ENCODE results near the gene MED27.

MED27 gene

GRCh38 chr9:131905144-131905543 lies 174.5 kb downstream of the MED27 start:
- no CpG with 5 or more reads among the region's 3 CpGs for WGBS (ENCODE audit: insufficient coverage, insufficient read length)
- Histone ChIP-seq H3K36me3 (ENCODE audit: control insufficient read depth, insufficient read depth, low read length) (no peaks in the 10 kb centered on the region), H3K27ac (ENCODE audit: low read length) (no peak overlapping the region)

DNA sequence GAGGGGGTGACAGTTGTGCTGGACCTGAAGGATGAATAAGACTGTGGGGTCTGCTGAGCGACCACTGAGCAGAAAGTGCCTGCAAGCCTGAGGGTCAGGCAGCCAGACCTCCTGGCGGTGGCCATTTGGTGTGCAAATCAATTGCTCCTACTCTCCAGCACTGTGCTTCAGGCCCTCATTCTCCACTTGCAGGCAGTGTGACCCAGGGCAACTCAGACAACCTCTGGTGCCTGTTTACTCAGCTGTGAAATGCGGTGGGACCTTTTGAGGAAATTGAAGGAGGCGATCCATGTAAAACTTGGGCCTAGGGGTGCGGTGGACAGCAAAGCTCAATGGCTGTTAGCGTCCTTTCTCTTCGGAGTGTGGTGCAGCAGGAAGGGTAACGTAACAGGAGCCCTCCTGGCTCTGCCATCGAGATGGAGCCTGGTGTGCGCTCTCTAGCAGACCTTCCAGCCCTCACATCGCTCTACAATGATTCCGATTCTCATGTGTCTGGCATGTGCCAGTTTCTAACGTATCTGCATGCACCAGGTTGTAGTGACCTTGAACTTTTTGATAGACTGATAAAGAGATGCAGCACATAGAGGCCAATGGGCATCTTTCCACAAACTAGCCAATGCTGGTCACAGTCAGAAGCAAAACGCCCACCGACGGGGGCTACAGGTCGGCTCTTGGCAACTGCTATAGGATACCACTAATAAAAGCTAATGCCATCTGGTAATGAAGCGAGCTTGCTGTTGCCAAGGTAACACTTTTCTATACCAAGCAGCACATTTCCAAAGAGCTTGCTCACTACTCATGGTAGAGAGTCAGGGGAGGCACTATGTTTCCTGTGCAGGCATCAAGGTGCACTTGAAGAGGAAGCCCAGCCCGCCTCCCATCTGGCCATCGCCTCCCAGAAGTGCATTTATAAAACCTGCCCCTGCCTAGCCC lies 180.1 kb downstream of the MED27 start:
- Histone ChIP-seq H3K4me1 (ENCODE audit: control insufficient read depth, insufficient read depth, low read length) (peaks cover 13% of the 10 kb centered on the region), H3K4me3 (ENCODE audit: low read length) (no peak overlapping the region), H3K27ac (ENCODE audit: low read length) (no peak overlapping the region), H3K36me3 (ENCODE audit: control insufficient read depth, insufficient read depth, low read length) (no peaks in the 10 kb centered on the region), H3K9me3 (ENCODE audit: control insufficient read depth, insufficient read depth, low read length) (no peaks in the 10 kb centered on the region), H3K27me3 (ENCODE audit: control insufficient read depth, insufficient read depth, low read length) (no peaks in the 10 kb centered on the region)
- no peak for DNase-seq (ENCODE audit: low read depth, low spot score)
- no CpG with 5 or more reads among the region's 20 CpGs for WGBS (ENCODE audit: insufficient coverage, insufficient read length)

More at GRCh38 chr9:131905144-131905543, 174.5 kb downstream of the MED27 start:
- Histone ChIP-seq H3K4me3 (ENCODE audit: low read length) (no peak overlapping the region), H3K9me3 (ENCODE audit: control insufficient read depth, insufficient read depth, low read length) (no peaks in the 10 kb centered on the region), H3K4me1 (ENCODE audit: control insufficient read depth, insufficient read depth, low read length) (no peaks in the 10 kb centered on the region), H3K27me3 (ENCODE audit: control insufficient read depth, insufficient read depth, low read length) (no peaks in the 10 kb centered on the region)
- no peak for DNase-seq (ENCODE audit: low read depth, low spot score)

DNA sequence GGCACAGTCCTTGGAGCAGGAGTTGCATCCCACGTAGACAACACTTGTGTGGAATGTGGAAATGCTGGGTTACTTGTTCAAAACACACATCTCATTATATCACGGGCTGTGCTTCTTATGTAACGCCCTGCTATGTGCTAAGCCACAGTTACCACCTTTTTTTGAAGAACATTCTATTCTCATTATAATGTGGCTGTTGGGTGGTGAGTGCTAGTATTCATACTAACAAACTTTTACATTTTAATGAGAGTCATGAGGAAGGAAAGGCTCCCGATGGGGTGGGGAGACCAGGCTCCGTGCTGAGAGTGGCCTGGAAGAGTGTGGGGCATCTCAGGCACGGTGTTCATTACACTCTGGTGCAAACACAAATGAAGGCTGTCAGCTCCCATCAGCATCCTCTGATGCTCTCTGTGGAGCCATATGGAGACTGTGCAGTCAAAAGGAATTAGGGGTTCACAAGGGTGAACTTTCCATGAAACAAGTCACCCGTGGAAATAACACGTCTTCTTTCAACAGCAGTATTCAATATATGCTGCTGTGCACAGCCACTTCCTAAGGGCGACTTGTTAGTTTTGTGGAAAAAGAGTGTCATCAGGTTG lies 186.7 kb downstream of the MED27 start:
- no CpG with 5 or more reads among the region's 9 CpGs for WGBS (ENCODE audit: insufficient coverage, insufficient read length)
- no peak overlapping the region for H3K4me3 ChIP-seq (ENCODE audit: low read length)
- no peaks in the 10 kb centered on the region for H3K27me3 ChIP-seq (ENCODE audit: control insufficient read depth, insufficient read depth, low read length)
- H3K9me3 ChIP-seq (ENCODE audit: control insufficient read depth, insufficient read depth, low read length): no peaks in the 10 kb centered on the region
- no peak for DNase-seq (ENCODE audit: low read depth, low spot score)
- H3K36me3 ChIP-seq (ENCODE audit: control insufficient read depth, insufficient read depth, low read length): no peaks in the 10 kb centered on the region
- peaks cover 21% of the 10 kb centered on the region for H3K4me1 ChIP-seq (ENCODE audit: control insufficient read depth, insufficient read depth, low read length)
- H3K27ac ChIP-seq (ENCODE audit: low read length): no peak overlapping the region

GRCh38 chr9:131892162-131892707 lies 187.4 kb downstream of the MED27 start:
- no peaks in the 10 kb centered on the region for H3K27me3 ChIP-seq (ENCODE audit: control insufficient read depth, insufficient read depth, low read length)
- no peak overlapping the region for H3K27ac ChIP-seq (ENCODE audit: low read length)
- H3K36me3 ChIP-seq (ENCODE audit: control insufficient read depth, insufficient read depth, low read length): no peaks in the 10 kb centered on the region
- no CpG with 5 or more reads among the region's 5 CpGs for WGBS (ENCODE audit: insufficient coverage, insufficient read length)
- DNase-seq (ENCODE audit: low read depth, low spot score): no peak
- H3K9me3 ChIP-seq (ENCODE audit: control insufficient read depth, insufficient read depth, low read length): no peaks in the 10 kb centered on the region
- H3K4me1 ChIP-seq (ENCODE audit: control insufficient read depth, insufficient read depth, low read length): peaks cover 22% of the 10 kb centered on the region
- no peak overlapping the region for H3K4me3 ChIP-seq (ENCODE audit: low read length)

DNA sequence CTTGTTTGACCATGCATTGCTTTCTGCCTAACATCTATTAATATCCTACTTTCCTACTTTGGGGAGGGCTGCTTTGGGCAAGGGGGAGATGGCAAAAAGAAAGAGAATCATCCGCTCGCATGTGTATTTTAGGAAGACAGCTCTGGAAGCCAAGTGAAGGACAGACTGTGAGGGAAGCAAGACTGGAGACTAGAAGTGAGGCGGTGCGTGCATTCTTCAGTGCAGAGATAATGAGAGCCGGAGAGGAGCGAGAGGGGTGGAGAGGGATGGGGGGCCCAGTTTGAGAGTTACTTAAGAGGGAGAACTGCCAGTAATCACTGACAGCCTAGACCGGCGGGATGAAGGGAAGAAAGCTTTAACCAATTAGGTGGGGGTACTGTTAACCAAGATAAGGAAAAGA lies 188.1 kb downstream of the MED27 start:
- Histone ChIP-seq H3K4me3 (ENCODE audit: low read length) (no peak overlapping the region), H3K36me3 (ENCODE audit: control insufficient read depth, insufficient read depth, low read length) (no peaks in the 10 kb centered on the region), H3K4me1 (ENCODE audit: control insufficient read depth, insufficient read depth, low read length) (peaks cover 22% of the 10 kb centered on the region), H3K27me3 (ENCODE audit: control insufficient read depth, insufficient read depth, low read length) (no peaks in the 10 kb centered on the region), H3K9me3 (ENCODE audit: control insufficient read depth, insufficient read depth, low read length) (no peaks in the 10 kb centered on the region), H3K27ac (ENCODE audit: low read length) (no peak overlapping the region)
- DNase-seq (ENCODE audit: low read depth, low spot score): no peak
- WGBS (ENCODE audit: insufficient coverage, insufficient read length): no CpG with 5 or more reads among the region's 8 CpGs

DNA sequence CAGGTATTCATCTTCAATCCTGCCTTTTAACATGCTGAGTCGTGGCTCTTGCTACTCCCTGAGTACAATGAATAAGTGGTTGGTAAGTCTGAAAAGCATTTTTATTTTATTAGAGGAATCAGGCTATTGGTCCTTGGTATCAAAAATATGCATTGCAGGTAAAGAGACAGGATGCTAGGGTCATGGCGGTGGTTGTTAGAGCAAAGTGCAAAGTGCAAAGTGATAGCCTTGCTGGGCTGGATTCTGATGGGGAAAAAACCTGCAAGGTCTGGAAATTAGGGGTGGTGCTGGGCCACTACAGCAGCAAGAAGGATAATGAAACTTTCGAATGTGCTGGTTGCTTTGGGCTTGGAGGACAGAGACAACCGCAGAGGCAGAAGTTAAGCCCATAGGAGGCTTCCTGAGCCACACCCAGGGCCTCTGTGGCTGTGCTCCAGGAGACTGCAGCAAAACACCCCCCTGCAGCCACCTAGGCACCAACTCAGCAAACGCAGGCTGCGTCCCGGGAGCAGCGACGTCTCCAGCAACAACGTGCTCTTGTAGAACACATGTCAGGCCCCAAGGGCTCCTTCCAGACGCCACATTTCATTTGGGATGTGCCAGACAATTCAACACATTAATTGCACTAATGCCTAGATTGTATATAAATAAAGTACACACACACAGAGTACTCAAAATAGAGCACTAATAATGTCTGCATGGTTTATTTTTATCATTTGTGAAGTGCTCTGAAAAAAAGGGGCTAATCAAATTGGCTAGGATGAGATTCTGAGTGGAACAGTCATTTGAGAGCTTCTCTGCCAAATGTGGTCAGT lies 190.0 kb downstream of the MED27 start:
- no CpG with 5 or more reads among the region's 11 CpGs for WGBS (ENCODE audit: insufficient coverage, insufficient read length)
- Histone ChIP-seq H3K36me3 (ENCODE audit: control insufficient read depth, insufficient read depth, low read length) (no peaks in the 10 kb centered on the region), H3K9me3 (ENCODE audit: control insufficient read depth, insufficient read depth, low read length) (no peaks in the 10 kb centered on the region), H3K4me1 (ENCODE audit: control insufficient read depth, insufficient read depth, low read length) (peaks cover 18% of the 10 kb centered on the region; the same call in 1 of the 2 replicates), H3K27ac (ENCODE audit: low read length) (no peak overlapping the region), H3K4me3 (ENCODE audit: low read length) (no peak overlapping the region), H3K27me3 (ENCODE audit: control insufficient read depth, insufficient read depth, low read length) (no peaks in the 10 kb centered on the region)
- no peak for DNase-seq (ENCODE audit: low read depth, low spot score)

- H3K4me3 ChIP-seq (ENCODE audit: low read length): no peak overlapping the region
- peaks cover 17% of the 10 kb centered on the region; the same call in 1 of the 2 replicates for H3K4me1 ChIP-seq (ENCODE audit: control insufficient read depth, insufficient read depth, low read length)
- H3K9me3 ChIP-seq (ENCODE audit: control insufficient read depth, insufficient read depth, low read length): no peaks in the 10 kb centered on the region
- no peak for DNase-seq (ENCODE audit: low read depth, low spot score)
- H3K27ac ChIP-seq (ENCODE audit: low read length): no peak overlapping the region
- H3K27me3 ChIP-seq (ENCODE audit: control insufficient read depth, insufficient read depth, low read length): no peaks in the 10 kb centered on the region
- WGBS (ENCODE audit: insufficient coverage, insufficient read length): no CpG with 5 or more reads among the region's 2 CpGs
- no peaks in the 10 kb centered on the region for H3K36me3 ChIP-seq (ENCODE audit: control insufficient read depth, insufficient read depth, low read length)
Observed at GRCh38 chr9:131888923-131889322, 190.7 kb downstream of the MED27 start.

GRCh38 chr9:131887680-131888079 lies 192.0 kb downstream of the MED27 start:
- DNase-seq (ENCODE audit: low read depth, low spot score): no peak
- WGBS (ENCODE audit: insufficient coverage, insufficient read length): no CpG with 5 or more reads among the region's 2 CpGs
- Histone ChIP-seq H3K4me3 (ENCODE audit: low read length) (no peak overlapping the region), H3K4me1 (ENCODE audit: control insufficient read depth, insufficient read depth, low read length) (peaks cover 9% of the 10 kb centered on the region; the same call in 1 of the 2 replicates), H3K27me3 (ENCODE audit: control insufficient read depth, insufficient read depth, low read length) (no peaks in the 10 kb centered on the region), H3K36me3 (ENCODE audit: control insufficient read depth, insufficient read depth, low read length) (no peaks in the 10 kb centered on the region), H3K9me3 (ENCODE audit: control insufficient read depth, insufficient read depth, low read length) (no peaks in the 10 kb centered on the region), H3K27ac (ENCODE audit: low read length) (no peak overlapping the region)

DNA sequence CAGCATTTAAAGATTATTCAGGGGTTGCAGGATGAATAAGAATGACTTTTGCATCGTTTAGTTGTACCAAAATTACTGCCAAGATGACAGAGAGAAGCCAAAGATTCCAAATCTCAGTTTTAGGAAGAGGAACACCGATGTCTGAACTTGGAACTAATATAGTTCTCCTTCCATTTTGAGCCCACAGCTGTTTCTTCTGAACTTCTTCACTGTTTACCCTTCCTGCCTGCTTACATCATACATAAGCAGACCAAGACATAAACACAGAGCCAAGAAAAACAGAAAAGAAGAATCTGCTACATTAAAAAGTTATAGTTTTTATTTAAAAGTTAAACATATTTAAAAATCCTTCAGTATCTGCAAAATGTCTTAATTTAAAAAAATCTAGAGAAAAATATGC lies 192.8 kb downstream of the MED27 start:
- no peak for DNase-seq (ENCODE audit: low read depth, low spot score)
- no peaks in the 10 kb centered on the region for H3K36me3 ChIP-seq (ENCODE audit: control insufficient read depth, insufficient read depth, low read length)
- no peak overlapping the region for H3K4me3 ChIP-seq (ENCODE audit: low read length)
- H3K4me1 ChIP-seq (ENCODE audit: control insufficient read depth, insufficient read depth, low read length): peaks cover 8% of the 10 kb centered on the region; the same call in 1 of the 2 replicates
- H3K27me3 ChIP-seq (ENCODE audit: control insufficient read depth, insufficient read depth, low read length): no peaks in the 10 kb centered on the region
- no peak overlapping the region for H3K27ac ChIP-seq (ENCODE audit: low read length)
- WGBS (ENCODE audit: insufficient coverage, insufficient read length): no CpG with 5 or more reads among the region's 2 CpGs
- no peaks in the 10 kb centered on the region for H3K9me3 ChIP-seq (ENCODE audit: control insufficient read depth, insufficient read depth, low read length)

DNA sequence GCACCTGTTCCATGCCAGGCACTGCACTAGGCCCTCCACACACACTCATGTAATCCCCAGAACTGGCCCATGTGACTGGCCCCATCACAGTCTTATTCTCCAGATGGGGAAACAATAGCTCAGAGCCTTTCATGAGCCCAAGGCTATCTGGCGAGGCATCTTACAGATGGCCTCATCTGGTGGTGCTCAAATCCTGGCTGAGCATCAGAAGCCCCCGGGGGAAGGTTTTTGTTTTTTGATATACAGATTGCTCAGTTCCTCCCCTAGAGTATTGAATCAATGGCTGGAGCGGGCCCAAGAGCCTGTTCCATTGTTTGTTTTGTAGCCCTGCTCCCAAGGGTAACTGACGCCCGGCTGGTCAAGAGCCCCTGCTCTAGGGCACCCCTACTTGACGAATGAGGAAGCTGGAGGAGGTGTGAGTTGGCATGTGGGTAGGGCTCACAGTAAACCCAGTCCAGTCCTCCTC lies 194.5 kb downstream of the MED27 start:
- Histone ChIP-seq H3K27me3 (ENCODE audit: control insufficient read depth, insufficient read depth, low read length) (no peaks in the 10 kb centered on the region), H3K36me3 (ENCODE audit: control insufficient read depth, insufficient read depth, low read length) (no peaks in the 10 kb centered on the region), H3K4me3 (ENCODE audit: low read length) (no peak overlapping the region), H3K27ac (ENCODE audit: low read length) (no peak overlapping the region), H3K9me3 (ENCODE audit: control insufficient read depth, insufficient read depth, low read length) (no peaks in the 10 kb centered on the region), H3K4me1 (ENCODE audit: control insufficient read depth, insufficient read depth, low read length) (peaks cover 8% of the 10 kb centered on the region; the same call in 1 of the 2 replicates)
- no CpG with 5 or more reads among the region's 6 CpGs for WGBS (ENCODE audit: insufficient coverage, insufficient read length)
- no peak for DNase-seq (ENCODE audit: low read depth, low spot score)
